Tibial nerve (tissue), 4 donors: ENCODE results near the gene OTOP2.

ENCODE experiments used
- CTCF ChIP-seq, 5 experiments: fragments of 200-600 bp in 3 of 5; fragments of 450-650 bp in 2 of 5; sonication (generic) in 3 of 5; IDR thresholded peaks; one replicate each; pipeline ENCODE4 v1.5.1; 2016 to 2019; ENCODE audit warnings: antibody characterized with exemption in 5 of 5, mild to moderate bottlenecking in 3 of 5, moderate library complexity in 2 of 5
- EP300 ChIP-seq, 2 donors: sonication (generic); formaldehyde crosslinking; IDR thresholded peaks; one replicate each; pipeline ENCODE4 v1.6.1; 2017; ENCODE audit warnings: antibody characterized with exemption in 2 of 2, mild to moderate bottlenecking in 1 of 2

DNA sequence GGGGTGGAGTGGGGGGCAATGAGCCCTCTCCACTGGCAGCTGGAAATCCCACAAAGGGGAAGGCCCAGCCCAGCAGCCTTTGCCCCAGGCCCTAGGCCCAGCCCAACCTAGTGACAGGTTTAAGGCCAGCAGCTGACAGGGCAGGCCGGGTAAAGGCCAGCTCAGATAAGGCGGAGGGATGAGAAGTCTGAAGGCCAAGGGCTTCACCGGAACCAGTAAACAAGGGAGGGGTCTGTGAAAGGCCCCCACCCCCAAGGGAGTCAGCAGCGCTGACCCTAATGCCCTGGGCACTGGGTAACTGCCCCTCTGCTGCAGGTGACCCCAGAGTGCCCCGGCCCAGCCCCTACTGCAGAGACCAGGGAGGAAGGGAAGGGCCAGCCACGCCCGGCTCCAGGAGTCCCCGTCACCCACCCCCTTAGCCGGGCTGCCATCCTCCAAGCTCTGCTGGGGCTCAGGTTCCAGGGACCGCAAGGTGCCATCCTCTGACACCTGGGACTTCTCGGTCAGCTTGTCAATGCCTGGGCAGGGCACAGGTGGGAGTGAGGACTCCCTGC lies 29.1 kb downstream of the OTOP2 start:
- TF ChIP-seq CTCF (IDR thresholded peaks at IDR 0.05), result no peak
- TF ChIP-seq EP300 (IDR thresholded peaks at IDR 0.05), result no peak
